Activated T-cell treated with anti-CD3 and anti-CD28 coated beads, Interleukin-2, amount 50 U/mL, for 4 hours (primary cell): ENCODE results near the gene FOXC2. TPM values are rescaled to one million over a fixed set of nuclear protein-coding genes. Genes with fewer than 3 reads are reported as not detected.
A peak's percentile ranks its signal among the peaks of the same experiment; 100 is the strongest.

ENCODE experiments used
- ATAC-seq, 2 donors: fragments of 200-7000 bp; cut with Tn5 transposase; one replicate each; pipeline ENCODE4 v1.10.0; 2021
- DNase-seq: peaks from one replicate; pipeline ENCODE4 v3.0.0-alpha.2; 2020
- H3K27me3 Mint-ChIP-seq: one replicate; pipeline ENCODE4 v1.8.0; 2021; ENCODE audit warnings: low read depth, mixed read lengths
- H3K36me3 Mint-ChIP-seq: one replicate; pipeline ENCODE4 v1.8.0; 2022; ENCODE audit warnings: mixed read lengths; ENCODE audit not compliant: insufficient read depth
- H3K4me1 Mint-ChIP-seq: one replicate; pipeline ENCODE4 v1.8.0; 2021; ENCODE audit warnings: low read depth, mixed read lengths
- H3K4me3 Mint-ChIP-seq: one replicate; pipeline ENCODE4 v1.8.0; 2021; ENCODE audit warnings: mild to moderate bottlenecking, moderate library complexity, mixed read lengths
- H3K9me3 Mint-ChIP-seq: one replicate; pipeline ENCODE4 v1.8.0; 2021; ENCODE audit warnings: mixed read lengths
- total RNA-seq, 3 donors: library from RNA; stranded (reverse); gene quantifications; one replicate each; pipeline ENCODE4 v1.2.1, GENCODE V29; 2021

The FOXC2 gene
- total RNA-seq, 3 donors from 2014 or later: not detected

DNA sequence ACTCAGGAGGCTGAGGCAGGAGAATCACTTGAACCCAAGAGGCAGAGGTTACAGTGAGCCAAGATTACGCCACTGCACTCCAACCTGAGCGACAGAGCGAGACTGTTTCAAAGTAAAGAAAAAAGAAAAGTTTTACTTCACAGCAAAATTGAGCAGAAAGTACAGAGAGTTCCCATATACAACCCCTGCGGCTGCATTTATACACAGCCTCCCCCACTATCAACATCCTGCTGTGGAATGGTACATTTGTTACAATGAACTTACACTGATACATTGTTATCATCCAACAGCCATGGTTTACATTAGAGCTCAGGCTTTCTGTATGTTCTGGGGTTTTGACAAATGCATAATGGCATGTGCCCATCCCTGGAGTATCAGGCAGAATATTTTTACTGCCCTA lies 9.0 kb upstream of the FOXC2 start:
- ATAC-seq (no peak), DNase-seq (no peak)
- Mint-ChIP-seq H3K27me3 (peaks cover 26% of the 10 kb centered on the region), H3K4me1 (peaks cover 16% of the 10 kb centered on the region), H3K9me3 (no peaks in the 10 kb centered on the region), H3K4me3 (no peak overlapping the region), H3K36me3 (peaks cover 2% of the 10 kb centered on the region)

DNA sequence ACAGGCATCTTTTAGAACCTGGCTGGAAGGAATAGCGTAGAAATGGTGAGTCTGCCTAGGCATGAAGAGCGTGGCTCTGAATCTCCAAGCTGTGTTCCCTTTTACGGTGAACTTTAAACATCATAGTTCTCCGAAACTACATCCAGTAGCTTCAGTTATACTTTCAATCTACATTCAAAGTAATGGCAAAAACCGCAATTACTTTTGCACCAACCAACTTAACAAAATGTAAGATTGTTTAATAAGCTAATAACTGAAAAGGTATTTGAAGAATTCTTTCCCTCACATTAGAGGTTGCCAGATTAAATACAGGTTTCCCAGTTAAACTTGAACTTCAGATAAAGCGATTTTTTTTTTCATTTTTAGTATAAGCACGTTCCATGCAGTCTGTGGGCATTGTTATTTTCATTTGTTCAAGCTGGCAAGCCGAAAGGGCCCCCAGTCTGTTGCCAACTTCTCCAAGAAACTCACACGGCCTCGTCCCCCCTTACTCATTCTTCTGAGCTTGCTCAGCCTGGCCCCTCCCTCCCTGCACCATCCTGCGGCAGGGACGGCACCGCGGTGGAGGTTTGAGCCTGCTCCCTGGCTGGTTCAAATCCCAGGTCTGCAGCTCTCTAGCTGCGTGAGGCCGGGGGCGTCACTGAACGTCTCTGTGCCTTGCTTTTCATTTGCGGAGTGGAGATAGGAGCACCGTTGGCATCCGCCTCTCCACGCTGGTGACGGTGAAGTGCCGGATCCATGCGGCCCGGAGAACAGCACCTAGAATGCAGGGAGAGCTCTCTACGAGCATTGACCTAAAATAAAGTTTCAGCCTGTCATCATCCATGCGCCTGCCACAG lies 8.1 kb upstream of the FOXC2 start:
- Mint-ChIP-seq H3K4me3 (no peak overlapping the region), H3K9me3 (no peaks in the 10 kb centered on the region), H3K27me3 (peaks cover 34% of the 10 kb centered on the region), H3K36me3 (peaks cover 2% of the 10 kb centered on the region), H3K4me1 (peaks cover 15% of the 10 kb centered on the region)
- no peak for DNase-seq
- ATAC-seq: no peak

DNA sequence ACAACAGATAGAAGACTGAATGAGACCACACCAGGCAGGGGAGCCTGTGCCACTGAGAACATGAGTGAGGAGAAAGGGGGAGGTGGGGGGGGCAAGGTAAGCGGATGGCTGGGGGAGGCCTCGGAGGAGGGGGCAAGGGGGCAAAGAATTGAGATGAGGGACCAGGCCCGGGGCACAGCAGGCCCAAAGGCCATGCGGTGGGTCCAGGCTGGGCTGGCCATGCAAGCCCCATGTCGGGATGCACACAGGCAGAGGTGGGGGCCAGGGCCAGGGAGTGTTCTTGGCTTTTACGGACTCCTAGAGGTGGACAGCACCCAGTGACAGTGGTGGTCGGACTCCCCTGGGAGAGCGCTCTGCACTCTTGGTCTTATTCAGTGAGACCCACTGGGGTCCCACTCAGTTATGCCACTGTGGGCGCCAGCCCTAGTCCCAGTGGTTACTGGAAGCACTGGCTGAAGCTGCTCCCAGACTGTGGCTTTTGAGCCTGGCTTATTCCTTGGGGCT lies 6.8 kb upstream of the FOXC2 start:
- ATAC-seq (no peak), DNase-seq (no peak)
- H3K4me1 Mint-ChIP-seq: peaks cover 17% of the 10 kb centered on the region
- H3K9me3 Mint-ChIP-seq: no peaks in the 10 kb centered on the region
- H3K36me3 Mint-ChIP-seq: no peaks in the 10 kb centered on the region
- peaks cover 46% of the 10 kb centered on the region for H3K27me3 Mint-ChIP-seq
- H3K4me3 Mint-ChIP-seq: no peak overlapping the region

DNA sequence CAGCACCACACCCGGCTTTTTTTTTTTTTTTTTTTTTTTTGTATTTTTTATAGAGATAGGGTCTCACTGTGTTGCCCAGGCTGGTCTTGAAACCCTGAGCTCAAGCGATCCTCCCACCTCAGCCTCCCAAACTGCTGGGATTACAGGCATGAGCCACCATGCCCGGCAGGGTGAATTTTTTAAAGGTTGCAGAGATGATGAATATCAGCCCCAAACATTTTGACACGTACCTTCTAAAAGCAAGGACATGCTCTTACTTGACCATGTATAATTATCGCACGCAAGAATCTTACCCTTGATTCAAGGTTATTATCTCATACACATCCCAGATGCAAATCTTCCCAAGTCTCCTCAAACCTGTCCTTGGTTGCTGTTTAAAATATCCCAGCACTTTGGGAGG lies 4.3 kb upstream of the FOXC2 start:
- H3K4me1 Mint-ChIP-seq: peaks cover 16% of the 10 kb centered on the region

DNA sequence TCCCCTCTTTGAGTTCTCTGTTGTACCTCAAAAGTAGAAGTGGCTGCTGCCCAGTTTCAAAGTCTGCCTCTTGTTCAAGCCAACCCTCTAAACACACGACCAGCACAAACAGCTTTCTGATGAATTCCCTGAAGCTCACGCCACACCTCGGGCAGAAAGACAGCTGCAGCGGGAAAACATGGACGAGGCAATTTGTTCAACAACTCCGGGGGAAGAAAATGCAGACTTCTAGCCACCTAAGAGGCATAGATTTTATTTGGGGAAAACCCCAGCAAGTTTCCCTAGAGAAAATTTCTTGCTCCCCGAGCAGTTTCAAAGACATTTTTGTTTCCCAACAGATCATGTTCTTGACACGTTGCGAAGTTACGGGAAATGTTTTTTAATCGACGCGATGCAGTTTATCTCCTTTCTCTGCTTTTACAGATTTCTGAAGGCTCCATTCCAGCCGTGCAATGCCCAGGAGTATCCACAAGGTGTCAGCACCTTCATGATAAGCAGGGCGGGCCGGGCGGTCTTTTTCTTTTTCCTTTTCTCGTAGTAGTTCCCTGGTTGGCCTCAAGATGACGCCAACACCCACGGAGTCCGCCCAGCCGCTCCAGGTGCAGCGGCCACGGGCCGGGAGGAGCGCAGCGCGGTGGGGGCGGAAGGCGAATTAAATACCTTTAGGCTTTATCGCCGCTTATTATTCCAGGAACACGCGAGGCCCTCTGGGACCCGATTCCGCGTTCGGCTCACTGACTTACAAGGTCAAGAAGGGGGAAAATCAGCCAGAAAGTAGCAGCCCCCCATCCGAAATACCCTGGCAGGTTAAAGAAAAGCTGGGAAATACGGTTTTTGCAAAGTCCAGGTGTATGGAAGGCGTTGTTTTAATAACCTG lies 2.9 kb upstream of the FOXC2 start:
- peak; percentile 81 for DNase-seq
- peaks cover 62% of the 10 kb centered on the region for H3K27me3 Mint-ChIP-seq
- H3K4me1 Mint-ChIP-seq: peaks cover 16% of the 10 kb centered on the region
- peak; percentile 75 to 88 for ATAC-seq
- peak overlapping the region; percentile 44 for H3K4me3 Mint-ChIP-seq
- H3K9me3 Mint-ChIP-seq: no peaks in the 10 kb centered on the region
- no peaks in the 10 kb centered on the region for H3K36me3 Mint-ChIP-seq

More for the DNA sequence above, 4.3 kb upstream of the FOXC2 start:
- Mint-ChIP-seq H3K4me3 (no peak overlapping the region), H3K36me3 (no peaks in the 10 kb centered on the region), H3K27me3 (peaks cover 62% of the 10 kb centered on the region), H3K9me3 (no peaks in the 10 kb centered on the region)
- DNase-seq (no peak), ATAC-seq (no peak)

DNA sequence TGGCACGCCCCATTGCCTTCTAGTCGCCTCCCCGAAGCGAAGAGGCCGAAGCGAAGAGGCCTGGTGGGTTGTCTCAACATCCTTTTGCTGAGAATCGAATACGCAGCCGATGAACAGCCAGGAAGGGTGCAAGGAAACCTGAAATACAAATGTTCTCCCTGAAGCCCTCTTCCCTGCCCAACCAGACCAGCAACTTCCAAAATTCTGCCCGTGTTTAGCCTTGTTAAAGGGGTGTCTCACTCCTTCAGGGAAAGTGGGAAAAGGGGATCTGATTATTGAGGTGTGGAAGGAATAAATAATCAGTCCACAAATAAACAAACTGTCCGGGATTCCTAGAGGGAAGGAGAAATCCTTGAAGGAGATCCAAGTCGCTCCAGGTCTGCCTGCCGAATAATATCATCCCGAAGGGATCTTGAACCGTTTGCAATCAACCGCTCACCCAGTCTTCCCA lies 1.4 kb upstream of the FOXC2 start:
- Mint-ChIP-seq H3K36me3 (no peaks in the 10 kb centered on the region), H3K9me3 (no peaks in the 10 kb centered on the region), H3K27me3 (peaks cover 70% of the 10 kb centered on the region), H3K4me3 (peak overlapping the region; percentile 11), H3K4me1 (peaks cover 16% of the 10 kb centered on the region)
- DNase-seq: no peak
- no peak for ATAC-seq

DNA sequence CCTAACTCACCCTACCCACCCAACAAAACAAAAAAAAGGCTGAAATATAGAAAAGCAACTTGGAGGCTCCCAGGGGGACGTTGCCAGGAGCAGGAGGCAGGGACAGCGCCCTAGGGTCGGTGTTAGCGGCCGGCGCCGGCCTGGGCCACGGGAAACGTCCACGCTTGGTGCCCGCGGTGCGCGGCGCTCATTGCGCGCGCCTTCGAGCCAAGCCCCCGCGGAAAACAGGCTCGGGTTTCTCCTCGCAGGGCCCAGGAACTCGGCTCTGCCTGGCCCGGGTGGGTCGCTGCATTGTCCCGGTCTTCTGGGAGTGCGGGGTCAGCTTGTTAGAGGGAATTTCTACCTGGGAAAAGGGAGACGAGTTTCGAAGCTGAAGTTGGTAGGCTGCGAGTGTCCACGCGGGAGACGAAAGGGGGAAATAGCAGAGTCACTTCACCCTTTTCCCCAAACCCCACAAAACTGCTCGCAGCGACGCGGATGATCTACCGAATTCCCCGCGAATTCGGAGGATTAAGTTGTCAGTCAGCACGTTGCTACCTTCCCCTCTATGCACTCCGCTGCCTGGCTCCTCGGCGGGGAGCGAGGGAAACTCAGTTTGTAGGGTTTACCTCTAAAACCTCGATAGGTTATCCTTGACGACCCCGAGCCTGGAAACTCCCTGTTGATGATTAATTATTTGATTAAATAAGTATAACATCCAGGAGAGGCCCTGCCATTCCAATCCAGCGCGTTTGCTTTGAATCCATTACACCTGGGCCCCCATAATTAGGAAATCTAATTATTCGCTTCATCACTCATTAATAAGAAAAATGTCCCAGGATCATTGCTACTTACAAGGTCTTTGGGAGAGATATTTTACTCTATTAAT lies 751 bp upstream of the FOXC2 start:
- Mint-ChIP-seq H3K27me3 (peaks cover 71% of the 10 kb centered on the region), H3K9me3 (no peaks in the 10 kb centered on the region), H3K36me3 (no peaks in the 10 kb centered on the region), H3K4me1 (peaks cover 16% of the 10 kb centered on the region), H3K4me3 (peak overlapping the region; percentile 11)
- DNase-seq (no peak), ATAC-seq (no peak)

DNA sequence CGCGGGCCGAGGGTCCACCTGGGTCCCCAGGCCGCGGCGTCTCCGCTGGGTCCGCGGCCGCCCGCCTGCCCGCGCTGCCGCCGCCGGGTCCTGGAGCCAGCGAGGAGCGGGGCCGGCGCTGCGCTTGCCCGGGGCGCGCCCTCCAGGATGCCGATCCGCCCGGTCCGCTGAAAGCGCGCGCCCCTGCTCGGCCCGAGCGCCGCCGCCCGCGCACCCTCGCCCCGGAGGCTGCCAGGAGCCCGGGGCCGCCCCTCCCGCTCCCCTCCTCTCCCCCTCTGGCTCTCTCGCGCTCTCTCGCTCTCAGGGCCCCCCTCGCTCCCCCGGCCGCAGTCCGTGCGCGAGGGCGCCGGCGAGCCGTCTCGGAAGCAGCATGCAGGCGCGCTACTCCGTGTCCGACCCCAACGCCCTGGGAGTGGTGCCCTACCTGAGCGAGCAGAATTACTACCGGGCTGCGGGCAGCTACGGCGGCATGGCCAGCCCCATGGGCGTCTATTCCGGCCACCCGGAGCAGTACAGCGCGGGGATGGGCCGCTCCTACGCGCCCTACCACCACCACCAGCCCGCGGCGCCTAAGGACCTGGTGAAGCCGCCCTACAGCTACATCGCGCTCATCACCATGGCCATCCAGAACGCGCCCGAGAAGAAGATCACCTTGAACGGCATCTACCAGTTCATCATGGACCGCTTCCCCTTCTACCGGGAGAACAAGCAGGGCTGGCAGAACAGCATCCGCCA lies 504 bp downstream of the FOXC2 start:
- H3K27me3 Mint-ChIP-seq: peaks cover 72% of the 10 kb centered on the region
- peak; percentile 14 to 16 for ATAC-seq

DNA sequence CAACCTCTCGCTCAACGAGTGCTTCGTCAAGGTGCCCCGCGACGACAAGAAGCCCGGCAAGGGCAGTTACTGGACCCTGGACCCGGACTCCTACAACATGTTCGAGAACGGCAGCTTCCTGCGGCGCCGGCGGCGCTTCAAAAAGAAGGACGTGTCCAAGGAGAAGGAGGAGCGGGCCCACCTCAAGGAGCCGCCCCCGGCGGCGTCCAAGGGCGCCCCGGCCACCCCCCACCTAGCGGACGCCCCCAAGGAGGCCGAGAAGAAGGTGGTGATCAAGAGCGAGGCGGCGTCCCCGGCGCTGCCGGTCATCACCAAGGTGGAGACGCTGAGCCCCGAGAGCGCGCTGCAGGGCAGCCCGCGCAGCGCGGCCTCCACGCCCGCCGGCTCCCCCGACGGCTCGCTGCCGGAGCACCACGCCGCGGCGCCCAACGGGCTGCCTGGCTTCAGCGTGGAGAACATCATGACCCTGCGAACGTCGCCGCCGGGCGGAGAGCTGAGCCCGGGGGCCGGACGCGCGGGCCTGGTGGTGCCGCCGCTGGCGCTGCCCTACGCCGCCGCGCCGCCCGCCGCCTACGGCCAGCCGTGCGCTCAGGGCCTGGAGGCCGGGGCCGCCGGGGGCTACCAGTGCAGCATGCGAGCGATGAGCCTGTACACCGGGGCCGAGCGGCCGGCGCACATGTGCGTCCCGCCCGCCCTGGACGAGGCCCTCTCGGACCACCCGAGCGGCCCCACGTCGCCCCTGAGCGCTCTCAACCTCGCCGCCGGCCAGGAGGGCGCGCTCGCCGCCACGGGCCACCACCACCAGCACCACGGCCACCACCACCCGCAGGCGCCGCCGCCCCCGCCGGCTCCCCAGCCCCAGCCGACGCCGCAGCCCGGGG lies 1.3 kb downstream of the FOXC2 start:
- Mint-ChIP-seq H3K36me3 (no peaks in the 10 kb centered on the region), H3K9me3 (no peaks in the 10 kb centered on the region), H3K4me3 (peak overlapping the region; percentile 31), H3K4me1 (peaks cover 16% of the 10 kb centered on the region), H3K27me3 (peaks cover 74% of the 10 kb centered on the region)
- DNase-seq: no peak
- ATAC-seq: no peak

More for the DNA sequence above, 504 bp downstream of the FOXC2 start:
- Mint-ChIP-seq H3K4me1 (peaks cover 16% of the 10 kb centered on the region), H3K4me3 (peak overlapping the region; percentile 31), H3K36me3 (no peaks in the 10 kb centered on the region), H3K9me3 (no peaks in the 10 kb centered on the region)
- no peak for DNase-seq

DNA sequence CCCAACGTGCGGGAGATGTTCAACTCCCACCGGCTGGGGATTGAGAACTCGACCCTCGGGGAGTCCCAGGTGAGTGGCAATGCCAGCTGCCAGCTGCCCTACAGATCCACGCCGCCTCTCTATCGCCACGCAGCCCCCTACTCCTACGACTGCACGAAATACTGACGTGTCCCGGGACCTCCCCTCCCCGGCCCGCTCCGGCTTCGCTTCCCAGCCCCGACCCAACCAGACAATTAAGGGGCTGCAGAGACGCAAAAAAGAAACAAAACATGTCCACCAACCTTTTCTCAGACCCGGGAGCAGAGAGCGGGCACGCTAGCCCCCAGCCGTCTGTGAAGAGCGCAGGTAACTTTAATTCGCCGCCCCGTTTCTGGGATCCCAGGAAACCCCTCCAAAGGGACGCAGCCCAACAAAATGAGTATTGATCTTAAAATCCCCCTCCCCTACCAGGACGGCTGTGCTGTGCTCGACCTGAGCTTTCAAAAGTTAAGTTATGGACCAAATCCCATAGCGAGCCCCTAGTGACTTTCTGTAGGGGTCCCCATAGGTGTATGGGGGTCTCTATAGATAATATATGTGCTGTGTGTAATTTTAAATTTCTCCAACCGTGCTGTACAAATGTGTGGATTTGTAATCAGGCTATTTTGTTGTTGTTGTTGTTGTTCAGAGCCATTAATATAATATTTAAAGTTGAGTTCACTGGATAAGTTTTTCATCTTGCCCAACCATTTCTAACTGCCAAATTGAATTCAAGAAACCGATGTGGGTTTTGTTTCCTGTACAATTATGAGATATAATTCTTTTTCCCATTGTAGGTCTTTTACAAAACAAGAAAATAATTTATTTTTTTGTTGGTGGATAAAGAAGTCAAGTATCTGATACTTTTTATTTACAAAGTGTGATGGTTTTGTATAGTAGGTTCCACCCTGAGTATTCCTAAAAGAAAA lies 2.3 kb downstream of the FOXC2 start:
- Mint-ChIP-seq H3K4me3 (no peak overlapping the region), H3K9me3 (no peaks in the 10 kb centered on the region), H3K36me3 (no peaks in the 10 kb centered on the region), H3K4me1 (peaks cover 9% of the 10 kb centered on the region), H3K27me3 (peaks cover 74% of the 10 kb centered on the region)
- ATAC-seq: no peak
- no peak for DNase-seq

DNA sequence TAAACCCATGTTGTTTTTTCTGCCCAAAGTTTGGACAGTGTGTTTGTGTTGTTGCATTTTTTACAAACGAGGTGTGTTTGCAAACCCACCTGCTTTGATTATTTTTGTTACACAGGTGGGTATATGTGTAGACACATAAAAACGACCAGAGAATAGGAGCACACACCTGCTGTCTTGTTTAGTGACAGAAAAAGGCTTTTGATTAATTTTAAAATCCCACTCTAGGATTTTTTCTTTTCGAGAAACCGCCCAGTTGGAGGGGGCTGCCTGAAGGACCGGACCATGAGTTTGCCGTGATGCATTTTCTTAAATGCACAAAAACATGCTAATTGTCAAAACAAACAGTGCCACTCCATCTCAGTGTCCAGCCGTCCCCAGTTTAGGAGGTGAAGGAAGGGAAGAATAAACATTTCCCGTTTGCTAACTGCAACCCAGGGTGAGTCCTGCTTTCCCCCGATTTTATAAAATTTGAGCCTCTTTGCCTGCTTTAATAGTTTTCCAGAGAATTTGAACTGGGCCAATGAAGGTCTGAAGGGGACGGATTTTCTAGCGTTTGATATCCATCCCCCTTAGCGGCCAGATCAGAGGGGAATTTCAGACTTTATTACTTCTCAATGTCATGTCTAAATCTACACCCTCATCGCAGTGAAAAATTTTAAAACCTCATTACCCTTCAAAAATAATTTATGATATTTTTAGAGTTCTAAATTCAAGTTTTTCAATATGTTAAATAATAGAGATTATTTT lies 3.2 kb downstream of the FOXC2 start:
- Mint-ChIP-seq H3K4me3 (no peak overlapping the region), H3K4me1 (peaks cover 3% of the 10 kb centered on the region), H3K9me3 (no peaks in the 10 kb centered on the region), H3K27me3 (peaks cover 74% of the 10 kb centered on the region), H3K36me3 (no peaks in the 10 kb centered on the region)
- no peak for ATAC-seq
- no peak for DNase-seq
